ENCODE results near the gene BCL2L11. TPM values are rescaled to one million over a fixed set of nuclear protein-coding genes. Genes with fewer than 3 reads are reported as not detected.

The BCL2L11 gene
- 18.9 and 21.2 TPM in 2 replicates for total RNA-seq (2021)
- long read RNA-seq, full-length matches to known transcripts: 5 of 10 reads
- long read RNA-seq, partial matches to known transcripts: 2 of 10 reads
- long read RNA-seq, other reads (novel, unspliced or antisense): 3 of 10 reads

- H3K4me3 Mint-ChIP-seq: peak within 1 kb of the TSS; percentile 86 to 93
- Histone ChIP-seq H4K20me1 (ENCODE audit: control insufficient read depth, insufficient read depth, insufficient read length) (no peaks in the 10 kb centered on the region), H2BK12ac (ENCODE audit: insufficient read length, low read depth, low read length) (no peak within 1 kb of the TSS), H2BK5ac (ENCODE audit: insufficient read length, low read length) (no peak within 1 kb of the TSS), H4K5ac (ENCODE audit: insufficient read length, low read depth, low read length) (no peak within 1 kb of the TSS), H2BK15ac (ENCODE audit: low read depth, low read length) (no peak within 1 kb of the TSS; the same call in 1 of the 2 replicates), H2AFZ (ENCODE audit: low read length) (no peak within 1 kb of the TSS), H3K79me1 (ENCODE audit: insufficient read depth, low read depth, low read length, poor library complexity, severe bottlenecking) (peaks cover 4% of the 10 kb centered on the region), H3K27me3 (ENCODE audit: insufficient read depth, low read length) (peaks cover 30% of the 10 kb centered on the region), H3K23ac (ENCODE audit: insufficient read length, low read depth, low read length) (no peak within 1 kb of the TSS), H3K4me1 (ENCODE audit: insufficient read depth, low read length) (no peaks in the 10 kb centered on the region), H3K4me2 (ENCODE audit: insufficient read depth, insufficient read length, low read length) (peak within 1 kb of the TSS; percentile 84), H3K9me3 (ENCODE audit: control insufficient read depth, low read depth, low read length) (no peaks in the 10 kb centered on the region), H3K56ac (ENCODE audit: insufficient read length, low read depth, low read length) (no peak within 1 kb of the TSS), H2AK5ac (ENCODE audit: insufficient read length, low read length) (no peak within 1 kb of the TSS), H2BK120ac (ENCODE audit: low read depth, low read length, poor library complexity, severe bottlenecking) (no peak within 1 kb of the TSS), H2BK20ac (ENCODE audit: low read depth, low read length, poor library complexity, severe bottlenecking) (no peak within 1 kb of the TSS), H4K91ac (ENCODE audit: insufficient read length, low read depth, low read length) (no peak within 1 kb of the TSS), H4K8ac (replicated peaks; ENCODE audit: insufficient read length, low read depth, low read length) (no peak within 1 kb of the TSS), H3K4ac (ENCODE audit: low read depth, low read length) (no peak within 1 kb of the TSS), H3T11ph (ENCODE audit: low read length) (no peak within 1 kb of the TSS), H3K18ac (ENCODE audit: insufficient read length, low read depth, low read length) (peak within 1 kb of the TSS; percentile 80), H3K9ac (ENCODE audit: extremely low read depth, insufficient read length, low read length) (peak within 1 kb of the TSS; percentile 83), H3K79me2 (ENCODE audit: insufficient read depth, low read length) (no peaks in the 10 kb centered on the region), H3K27ac (ENCODE audit: insufficient read length, low read depth, low read length) (no peak within 1 kb of the TSS), H3K23me2 (ENCODE audit: insufficient read length, low read depth, low read length, poor library complexity, severe bottlenecking) (peaks cover 48% of the 10 kb centered on the region), H3K14ac (ENCODE audit: insufficient read depth, low read length) (peak within 1 kb of the TSS; percentile 85)
- peaks cover 4 to 18% (median 17%) of the 10 kb centered on the region in 3 experiments for H3K36me3 Mint-ChIP-seq (ENCODE audit: insufficient read depth in 1 of 3, low read depth in 3 of 3)
- TF ChIP-seq, protein P1, sequence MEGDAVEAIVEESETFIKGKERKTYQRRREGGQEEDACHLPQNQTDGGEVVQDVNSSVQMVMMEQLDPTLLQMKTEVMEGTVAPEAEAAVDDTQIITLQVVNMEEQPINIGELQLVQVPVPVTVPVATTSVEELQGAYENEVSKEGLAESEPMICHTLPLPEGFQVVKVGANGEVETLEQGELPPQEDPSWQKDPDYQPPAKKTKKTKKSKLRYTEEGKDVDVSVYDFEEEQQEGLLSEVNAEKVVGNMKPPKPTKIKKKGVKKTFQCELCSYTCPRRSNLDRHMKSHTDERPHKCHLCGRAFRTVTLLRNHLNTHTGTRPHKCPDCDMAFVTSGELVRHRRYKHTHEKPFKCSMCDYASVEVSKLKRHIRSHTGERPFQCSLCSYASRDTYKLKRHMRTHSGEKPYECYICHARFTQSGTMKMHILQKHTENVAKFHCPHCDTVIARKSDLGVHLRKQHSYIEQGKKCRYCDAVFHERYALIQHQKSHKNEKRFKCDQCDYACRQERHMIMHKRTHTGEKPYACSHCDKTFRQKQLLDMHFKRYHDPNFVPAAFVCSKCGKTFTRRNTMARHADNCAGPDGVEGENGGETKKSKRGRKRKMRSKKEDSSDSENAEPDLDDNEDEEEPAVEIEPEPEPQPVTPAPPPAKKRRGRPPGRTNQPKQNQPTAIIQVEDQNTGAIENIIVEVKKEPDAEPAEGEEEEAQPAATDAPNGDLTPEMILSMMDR (conservative IDR thresholded peaks at IDR 0.05): peak; percentile 42; the same call in 2 of the 3 replicates
- H3K27me3 Mint-ChIP-seq (ENCODE audit: low read depth): peaks cover 50% of the 10 kb centered on the region
- H3K9me3 Mint-ChIP-seq: peaks cover 3 to 5% of the 10 kb centered on the region in 2 experiments; a peak in 4 of 5 replicates
- WGBS (ENCODE audit: extremely low coverage, insufficient read length, low lambda C conversion rate): no CpG with 5 or more reads among the region's 98 CpGs
- H3K4me1 Mint-ChIP-seq: peaks cover 27 to 34% of the 10 kb centered on the region in 2 experiments
- peak within 1 kb of the TSS; percentile 61 to 94 (median 65); a peak in 5 of 7 replicates for H3K27ac Mint-ChIP-seq
- peak; percentile 94 for DNase-seq
Measured at GRCh38 chr2:111120253-111121027, at the start of gene BCL2L11. Gene BCL2L11 (plus strand): TSS chr2:111120914. CDS start chr2:111123746, 2,832 bp downstream.

Measured in H9 (cell line).